H9 (cell line): ENCODE measurements around the gene CDK5R1. TPM values are rescaled to one million over a fixed set of nuclear protein-coding genes. Genes with fewer than 3 reads are reported as not detected.

Source experiments
- DNase-seq: peaks from one replicate; pipeline ENCODE4 v3.0.0-alpha.2; 2017
- H2AFZ ChIP-seq: one replicate; pipeline ENCODE4 v1.6.1; 2013; ENCODE audit warnings: mild to moderate bottlenecking, low read length, control low read depth, moderate library complexity
- H2AK5ac ChIP-seq: 2 replicates; pipeline ENCODE4 v1.6.1; 2013; ENCODE audit warnings: low read length, control low read depth, mixed read lengths; ENCODE audit not compliant: insufficient read length
- H2BK120ac ChIP-seq: one replicate; pipeline ENCODE4 v1.6.1; 2013; ENCODE audit warnings: low read depth, mild to moderate bottlenecking, low read length, control low read depth, inconsistent platforms; ENCODE audit not compliant: poor library complexity, severe bottlenecking
- H2BK12ac ChIP-seq: 2 replicates; pipeline ENCODE4 v1.6.1; 2013; ENCODE audit warnings: low read length, control low read depth, mixed read lengths, low read depth; ENCODE audit not compliant: insufficient read length
- H2BK15ac ChIP-seq: 2 replicates; pipeline ENCODE4 v1.6.1; 2013; ENCODE audit warnings: low read depth, low read length, control low read depth
- H2BK20ac ChIP-seq: one replicate; pipeline ENCODE4 v1.6.1; 2013; ENCODE audit warnings: low read depth, mild to moderate bottlenecking, low read length, control low read depth, inconsistent platforms; ENCODE audit not compliant: poor library complexity, severe bottlenecking
- H2BK5ac ChIP-seq: 2 replicates; pipeline ENCODE4 v1.6.1; 2013; ENCODE audit warnings: low read length, control low read depth, mixed read lengths; ENCODE audit not compliant: insufficient read length
- H3K14ac ChIP-seq: 2 replicates; pipeline ENCODE4 v1.6.1; 2013; ENCODE audit warnings: low read length, control low read depth; ENCODE audit not compliant: insufficient read depth
- H3K18ac ChIP-seq: 2 replicates; pipeline ENCODE4 v1.6.1; 2013; ENCODE audit warnings: low read depth, mild to moderate bottlenecking, mixed read lengths, low read length, control low read depth; ENCODE audit not compliant: insufficient read length
- H3K23ac ChIP-seq: 2 replicates; pipeline ENCODE4 v1.6.1; 2013; ENCODE audit warnings: low read length, control low read depth, mixed read lengths, low read depth; ENCODE audit not compliant: insufficient read length
- H3K23me2 ChIP-seq: 2 replicates; pipeline ENCODE4 v1.6.1; 2013; ENCODE audit warnings: low read depth, mild to moderate bottlenecking, mixed read lengths, low read length, control low read depth; ENCODE audit not compliant: insufficient read length, poor library complexity, severe bottlenecking
- H3K27ac ChIP-seq: 2 replicates; pipeline ENCODE4 v1.5.1; 2013; ENCODE audit warnings: low read length, control low read depth, mixed read lengths, low read depth; ENCODE audit not compliant: insufficient read length
- H3K27me3 ChIP-seq: 2 replicates; pipeline ENCODE4 v1.6.1; 2013; ENCODE audit warnings: low read length, control low read depth, inconsistent platforms; ENCODE audit not compliant: insufficient read depth
- H3K4ac ChIP-seq: 2 replicates; pipeline ENCODE4 v1.6.1; 2013; ENCODE audit warnings: low read depth, mild to moderate bottlenecking, control low read depth, inconsistent platforms, low read length, moderate library complexity
- H3K4me1 ChIP-seq: 2 replicates; pipeline ENCODE4 v1.6.1; 2013; ENCODE audit warnings: low read length, control low read depth, inconsistent platforms; ENCODE audit not compliant: insufficient read depth
- H3K4me2 ChIP-seq: 2 replicates; pipeline ENCODE4 v1.6.1; 2013; ENCODE audit warnings: low read length, control low read depth, mixed read lengths; ENCODE audit not compliant: insufficient read length, insufficient read depth
- H3K56ac ChIP-seq: 2 replicates; pipeline ENCODE4 v1.6.1; 2013; ENCODE audit warnings: low read depth, mild to moderate bottlenecking, mixed read lengths, low read length, control low read depth; ENCODE audit not compliant: insufficient read length
- H3K79me1 ChIP-seq: 2 replicates; pipeline ENCODE4 v1.6.1; 2013; ENCODE audit warnings: low read depth, mild to moderate bottlenecking, moderate library complexity, low read length, control low read depth, inconsistent platforms; ENCODE audit not compliant: insufficient read depth, poor library complexity, severe bottlenecking
- H3K79me2 ChIP-seq: 2 replicates; pipeline ENCODE4 v1.6.1; 2013; ENCODE audit warnings: low read length, control low read depth, inconsistent platforms; ENCODE audit not compliant: insufficient read depth
- H3K9ac ChIP-seq: 2 replicates; pipeline ENCODE4 v1.6.1; 2013; ENCODE audit warnings: low read length, control low read depth, mixed read lengths; ENCODE audit not compliant: insufficient read length; ENCODE audit errors: extremely low read depth
- H3K9me3 ChIP-seq: one replicate; pipeline ENCODE4 v1.6.1; 2013; ENCODE audit warnings: low read depth, low read length, inconsistent platforms; ENCODE audit not compliant: control insufficient read depth
- H3T11ph ChIP-seq: one replicate; pipeline ENCODE4 v1.6.1; 2013; ENCODE audit warnings: mild to moderate bottlenecking, low read length, control low read depth, inconsistent platforms
- H4K20me1 ChIP-seq: one replicate; pipeline ENCODE4 v1.6.1; 2013; ENCODE audit not compliant: control insufficient read depth, insufficient read length, insufficient read depth
- H4K5ac ChIP-seq: 2 replicates; pipeline ENCODE4 v1.6.1; 2013; ENCODE audit warnings: low read depth, mild to moderate bottlenecking, mixed read lengths, low read length, control low read depth; ENCODE audit not compliant: insufficient read length
- H4K8ac ChIP-seq: replicated peaks from 2 replicates; pipeline ENCODE4 v1.6.1; 2013; ENCODE audit warnings: low read length, control low read depth, mixed read lengths, low read depth; ENCODE audit not compliant: insufficient read length
- H4K91ac ChIP-seq: 2 replicates; pipeline ENCODE4 v1.6.1; 2013; ENCODE audit warnings: low read depth, mild to moderate bottlenecking, moderate library complexity, mixed read lengths, low read length, control low read depth; ENCODE audit not compliant: insufficient read length
- H3K27ac Mint-ChIP-seq, 3 experiments: 2 replicates in 2 of 3; 3 replicates in 1 of 3; pipeline ENCODE4 v1.8.0; 2020 to 2021; ENCODE audit warnings: mixed read lengths in 3 of 3, mild to moderate bottlenecking in 1 of 3, moderate library complexity in 1 of 3
- H3K27me3 Mint-ChIP-seq: 2 replicates; pipeline ENCODE4 v1.8.0; 2021; ENCODE audit warnings: low read depth, mild to moderate bottlenecking, moderate library complexity, mixed read lengths
- H3K36me3 Mint-ChIP-seq, 3 experiments: 2 replicates in 2 of 3; 3 replicates in 1 of 3; pipeline ENCODE4 v1.8.0; 2020 to 2021; ENCODE audit warnings: low read depth in 3 of 3, mixed read lengths in 3 of 3; ENCODE audit not compliant: insufficient read depth in 1 of 3
- H3K4me1 Mint-ChIP-seq, 2 experiments: 2 replicates each; pipeline ENCODE4 v1.8.0; 2020; ENCODE audit warnings: mixed read lengths in 2 of 2
- H3K4me3 Mint-ChIP-seq, 2 experiments: 2 replicates in 1 of 2; 3 replicates in 1 of 2; pipeline ENCODE4 v1.8.0; 2020 to 2021; ENCODE audit warnings: mild to moderate bottlenecking in 2 of 2, mixed read lengths in 2 of 2, moderate library complexity in 1 of 2
- H3K9me3 Mint-ChIP-seq, 2 experiments: 2 replicates in 1 of 2; 3 replicates in 1 of 2; pipeline ENCODE4 v1.8.0; 2020; ENCODE audit warnings: mild to moderate bottlenecking in 2 of 2, mixed read lengths in 2 of 2, moderate library complexity in 1 of 2
- CTCF ChIP-seq: fragments of 200-600 bp; sonication (generic); conservative IDR thresholded peaks from 3 replicates; pipeline ENCODE4 v1.8.0; 2021; ENCODE audit warnings: antibody characterized with exemption, mild to moderate bottlenecking
- WGBS: extraction: QIAGEN DNeasy Blood & Tissue Kit; methylation state at CpG from one replicate; pipeline ENCODE4 v1.1.7; 2013; ENCODE audit warnings: missing lambda C conversion rate, low lambda C conversion rate, mixed read lengths; ENCODE audit not compliant: insufficient read length; ENCODE audit errors: extremely low coverage; 5-methylcytosine and 5-hydroxymethylcytosine counted together
- total RNA-seq: library from RNA; stranded (reverse); gene quantifications from 2 replicates; pipeline ENCODE4 v1.2.1, GENCODE V29; 2021

The CDK5R1 gene
- total RNA-seq, 1 experiment from 2014 or later = 11.4 TPM

GRCh38 chr17:32451879-32452278 is 34.9 kb upstream of the CDK5R1 start:
- Mint-ChIP-seq H3K27ac (no peak overlapping the region), H3K36me3 (peaks cover 58 to 90% (median 78%) of the 10 kb centered on the region in 3 experiments), H3K4me3 (no peak overlapping the region), H3K9me3 (no peaks in the 10 kb centered on the region), H3K4me1 (peaks cover 2 to 3% of the 10 kb centered on the region in 2 experiments; a peak in 2 of 4 replicates), H3K27me3 (no peaks in the 10 kb centered on the region)
- Histone ChIP-seq H2AK5ac (no peak overlapping the region), H2BK20ac (no peak overlapping the region), H4K5ac (no peak overlapping the region), H3K27ac (no peak overlapping the region), H2BK5ac (no peak overlapping the region), H3T11ph (no peak overlapping the region), H3K56ac (no peak overlapping the region), H3K4me2 (no peak overlapping the region), H3K14ac (no peak overlapping the region), H3K9me3 (no peaks in the 10 kb centered on the region), H2BK120ac (no peak overlapping the region), H3K79me2 (peaks cover 2% of the 10 kb centered on the region; the same call in 1 of the 2 replicates), H2BK12ac (no peak overlapping the region), H2BK15ac (no peak overlapping the region), H3K27me3 (no peaks in the 10 kb centered on the region), H3K4me1 (no peaks in the 10 kb centered on the region), H3K9ac (no peak overlapping the region), H3K23me2 (no peaks in the 10 kb centered on the region), H4K20me1 (no peaks in the 10 kb centered on the region), H3K18ac (no peak overlapping the region), H4K8ac (no peak overlapping the region), H3K4ac (no peak overlapping the region), H3K23ac (no peak overlapping the region), H4K91ac (no peak overlapping the region), H2AFZ (no peak overlapping the region), H3K79me1 (peaks cover 11% of the 10 kb centered on the region)
- TF ChIP-seq CTCF = no peak
- no CpG with 5 or more reads among the region's 2 CpGs for WGBS
- DNase-seq = no peak
